H54 (cell line): ENCODE data around the gene EFL1.

Experiments used
- DNase-seq: peaks from one replicate; pipeline ENCODE4 v3.0.0; 2011; ENCODE audit warnings: low spot score, mixed read lengths; ENCODE audit not compliant: insufficient read length
- FAIRE-seq: peaks from 3 replicates; lab custom pipeline; 2011; peaks lifted over from hg19 to GRCh38; lab: Jason Lieb, UNC
- POLR2A ChIP-seq: IDR thresholded peaks from 2 replicates; pipeline ENCODE4 v1.6.1; 2011; ENCODE audit warnings: low read depth, mild to moderate bottlenecking, low read length

Gene EFL1

GRCh38 chr15:82132742-82133141 lies 129.8 kb downstream of the EFL1 start:
- no peak for TF ChIP-seq POLR2A
- FAIRE-seq (peak; percentile 75), DNase-seq (peak; percentile 29)

DNA sequence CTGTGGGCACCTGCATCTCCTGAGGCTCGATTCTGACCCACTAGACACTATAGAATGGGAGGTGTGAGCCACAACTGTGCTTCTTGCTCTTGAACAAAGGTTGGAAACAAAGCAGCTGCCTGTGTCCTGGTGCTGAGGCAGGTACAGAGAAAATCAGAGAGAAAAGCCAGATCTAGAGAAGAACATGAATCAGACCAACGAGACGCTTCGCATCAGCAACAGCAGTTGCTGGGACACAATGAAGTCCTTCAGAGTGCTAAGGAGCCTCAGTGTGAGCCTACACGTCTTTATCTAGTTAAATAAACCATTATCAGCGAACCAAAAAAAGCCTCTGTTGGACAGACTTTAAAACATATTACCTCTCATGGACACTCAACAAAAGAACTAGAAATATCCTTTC lies 130.4 kb downstream of the EFL1 start:
- FAIRE-seq, result no peak
- TF ChIP-seq POLR2A, result no peak

GRCh38 chr15:82130248-82130647 lies 132.3 kb downstream of the EFL1 start:
- TF ChIP-seq POLR2A, result no peak
- no peak for DNase-seq
- no peak for FAIRE-seq

More for the DNA sequence above, 130.4 kb downstream of the EFL1 start:
- DNase-seq, result no peak

DNA sequence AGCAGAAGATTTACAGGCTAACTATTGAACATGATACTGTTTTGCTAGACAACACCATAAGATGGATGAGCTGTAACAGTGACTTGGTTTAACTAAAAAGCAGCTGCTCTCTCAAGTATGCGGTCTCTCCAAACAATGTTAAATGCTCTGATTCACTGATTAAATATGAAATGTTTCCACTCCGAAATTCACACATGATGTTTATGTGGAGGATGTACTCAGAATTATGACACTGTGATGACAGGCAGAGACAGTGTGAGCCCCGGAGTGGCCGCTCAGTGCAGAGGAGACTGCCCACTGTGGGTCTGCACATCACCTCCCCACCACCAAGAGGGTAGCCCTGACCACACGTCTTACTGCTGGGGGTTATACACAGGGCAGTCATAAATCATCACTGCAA lies 132.8 kb downstream of the EFL1 start:
- DNase-seq, result peak; percentile 31
- peak; percentile 27 for FAIRE-seq
- TF ChIP-seq POLR2A, result no peak

- no peak for TF ChIP-seq POLR2A
- DNase-seq (no peak), FAIRE-seq (no peak)
These were observed 133.3 kb downstream of the EFL1 start for GRCh38 chr15:82129149-82129692.

DNA sequence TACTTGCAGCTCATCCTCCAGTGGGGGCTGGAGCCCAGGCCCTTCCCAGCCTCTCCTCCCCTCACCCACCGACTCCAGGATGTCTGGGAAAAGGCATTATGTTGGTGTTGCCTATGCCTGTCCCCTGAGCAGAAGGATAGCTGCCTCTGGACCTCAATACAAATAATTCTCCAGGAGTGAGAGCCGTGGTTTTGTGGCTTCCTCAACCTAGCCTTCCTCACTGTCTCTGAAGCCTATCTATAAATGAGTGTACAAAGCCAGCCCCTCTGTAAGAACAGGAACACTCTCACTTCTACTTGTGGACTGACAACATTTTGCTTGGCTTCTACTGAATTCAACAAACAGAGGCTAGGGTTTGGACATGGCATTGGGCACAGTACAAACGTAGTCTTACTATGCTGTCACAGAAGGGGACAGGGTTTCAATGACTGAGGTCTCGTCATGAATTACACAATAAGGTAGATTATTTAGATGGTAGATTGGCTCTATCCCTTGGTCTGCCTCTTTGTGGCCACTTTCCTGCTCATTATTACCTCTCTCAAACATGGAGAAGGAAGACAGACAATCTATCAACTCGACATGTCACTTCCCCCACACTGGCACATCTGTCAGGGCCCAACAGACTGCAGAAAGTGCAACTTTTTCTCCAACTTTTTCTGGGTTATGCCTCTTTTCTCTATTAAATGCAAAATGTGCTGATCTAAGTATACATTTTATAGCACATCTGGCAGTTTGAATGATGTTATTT lies 134.0 kb downstream of the EFL1 start:
- TF ChIP-seq POLR2A, result no peak
- no peak for FAIRE-seq
- DNase-seq, result no peak

GRCh38 chr15:82127581-82127980 lies 135.0 kb downstream of the EFL1 start:
- TF ChIP-seq POLR2A, result no peak
- no peak for FAIRE-seq
- no peak for DNase-seq

DNA sequence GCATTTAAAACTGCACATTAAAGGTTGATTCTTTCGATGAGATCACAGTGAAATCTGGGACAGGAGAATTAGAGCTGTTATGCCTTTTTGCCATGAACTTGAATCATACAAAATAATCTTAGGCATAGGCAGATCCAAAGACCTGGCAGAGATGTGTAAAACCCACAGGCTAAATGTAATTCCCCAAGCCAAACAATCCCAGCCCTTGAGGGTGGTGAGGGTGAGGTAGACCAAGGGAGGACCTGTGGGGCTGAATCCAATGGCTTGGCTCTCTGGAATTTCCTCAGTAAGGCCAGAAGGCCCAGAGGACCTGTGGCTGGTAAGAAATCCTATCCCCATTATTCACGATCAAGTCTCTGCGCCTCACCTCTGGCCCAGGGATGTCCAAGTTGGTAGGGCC lies 136.2 kb downstream of the EFL1 start:
- DNase-seq (no peak), FAIRE-seq (no peak)
- TF ChIP-seq POLR2A, result no peak

DNA sequence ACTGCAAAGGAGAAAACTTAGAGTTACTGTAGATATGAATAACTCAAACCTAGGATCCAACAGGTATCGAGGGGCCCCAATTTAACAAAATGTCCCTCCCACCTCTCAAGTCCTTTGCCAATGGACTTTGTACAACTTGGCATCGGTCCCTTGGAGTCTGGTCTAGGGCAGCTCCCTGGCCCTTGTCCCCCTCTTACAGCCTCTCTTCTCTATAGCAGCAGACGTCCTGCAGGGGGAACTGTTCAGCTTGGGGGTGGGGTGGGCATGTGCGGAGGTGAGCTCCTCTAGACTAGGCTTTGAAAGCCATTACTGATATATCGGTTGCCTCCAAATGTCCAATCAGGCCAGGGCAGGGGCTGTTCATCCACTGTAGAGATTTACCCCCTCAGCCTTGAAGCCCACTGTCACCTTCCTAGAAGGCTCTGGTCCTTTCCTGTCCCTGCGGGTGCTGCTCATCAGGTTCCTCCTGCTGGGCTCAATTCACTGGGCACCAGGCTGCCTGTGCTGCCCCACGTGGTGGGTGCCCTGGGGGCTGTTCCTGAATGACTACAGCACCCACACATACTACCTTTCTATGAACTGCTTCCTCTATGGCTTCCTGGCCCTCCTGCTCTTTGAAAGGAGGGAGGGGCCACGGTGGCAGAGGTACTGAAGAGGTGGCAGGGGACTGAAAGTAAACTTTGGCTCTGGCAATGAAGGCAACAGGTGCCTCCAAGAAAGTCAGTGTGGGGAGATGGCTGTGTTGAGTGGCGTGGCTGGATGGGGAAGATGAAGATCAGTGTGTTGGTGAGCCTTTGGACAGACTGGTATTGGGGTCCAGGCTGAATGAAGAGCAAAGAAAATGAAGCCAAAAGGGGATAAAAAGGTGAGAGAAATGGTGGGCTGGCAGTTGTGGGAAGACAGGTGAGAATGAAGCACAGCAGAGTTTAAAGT lies 137.9 kb downstream of the EFL1 start:
- no peak for TF ChIP-seq POLR2A
- FAIRE-seq (no peak), DNase-seq (no peak)

DNA sequence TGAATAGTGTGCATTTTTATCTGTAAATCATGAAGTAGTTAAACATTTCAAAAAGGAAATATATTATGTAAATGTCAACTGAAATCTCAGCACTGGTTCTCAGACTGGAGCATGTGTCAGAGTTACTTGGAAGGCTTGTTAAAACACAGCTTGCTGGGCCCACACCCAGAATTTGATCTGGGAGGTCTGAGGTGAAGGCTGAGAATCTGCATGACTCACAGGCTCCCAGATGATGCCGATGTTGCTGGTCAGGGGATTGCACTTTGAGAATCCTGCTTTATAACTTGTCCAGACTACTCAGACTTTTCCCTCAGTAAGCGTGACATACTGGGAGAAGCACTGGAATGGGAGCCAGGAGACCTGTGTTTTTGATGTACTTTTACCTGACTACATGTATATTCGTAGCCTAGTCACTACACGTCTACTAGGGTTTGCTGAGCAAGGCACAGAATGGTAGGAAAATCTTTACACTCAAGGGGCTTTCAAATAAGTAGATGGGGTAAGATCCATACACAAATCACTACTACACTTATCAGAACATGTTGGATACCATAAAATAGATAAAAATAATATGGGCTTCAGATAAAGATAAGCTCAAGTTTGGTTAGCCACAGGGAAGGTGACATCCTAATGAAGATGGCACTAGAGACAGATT lies 139.7 kb downstream of the EFL1 start:
- FAIRE-seq, result no peak
- no peak for TF ChIP-seq POLR2A
- peak; percentile 46 for DNase-seq

DNA sequence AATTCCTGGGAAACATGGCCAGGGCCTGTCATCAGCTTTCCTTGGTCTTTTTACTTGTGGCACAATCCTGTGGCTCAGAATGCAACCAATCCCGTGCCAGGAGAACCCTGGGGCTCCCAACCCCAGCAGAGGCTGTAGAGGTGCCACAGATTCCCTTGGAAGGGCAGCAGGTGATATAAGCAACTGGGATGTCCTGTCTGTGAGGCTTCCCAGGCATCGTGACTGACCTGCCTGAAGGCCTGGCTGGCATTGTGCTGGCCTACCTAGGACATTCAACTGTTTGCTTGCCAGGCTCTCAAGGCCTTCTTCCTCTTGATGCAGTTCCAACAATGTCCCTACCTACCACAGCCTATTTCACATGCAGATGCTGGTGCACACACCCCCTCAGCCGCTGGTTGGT lies 144.5 kb downstream of the EFL1 start:
- FAIRE-seq, result no peak
- TF ChIP-seq POLR2A, result no peak
- DNase-seq, result no peak

GRCh38 chr15:82117296-82117695 lies 145.2 kb downstream of the EFL1 start:
- DNase-seq (no peak), FAIRE-seq (no peak)
- TF ChIP-seq POLR2A, result no peak

- no peak for DNase-seq
- no peak for FAIRE-seq
- no peak for TF ChIP-seq POLR2A
These were observed 147.9 kb downstream of the EFL1 start for GRCh38 chr15:82114660-82115059.
